Fibroblast of villous mesenchyme (primary cell): ENCODE measurements around the gene CREG2. TPM values are rescaled to one million over a fixed set of nuclear protein-coding genes. Genes with fewer than 3 reads are reported as not detected.

Source experiments
- DNase-seq: peaks from one replicate; pipeline ENCODE4 v3.0.0-alpha.2; 2010; ENCODE audit warnings: low read depth
- H3K4me3 ChIP-seq: 2 replicates; pipeline ENCODE4 v1.5.1; 2011; ENCODE audit warnings: low read depth, mild to moderate bottlenecking, low read length
- total RNA-seq: library from RNA; depleted of rRNA; stranded (reverse); fragments of >200 nt; gene quantifications from 2 replicates; pipeline ENCODE4 v1.2.3, GENCODE V29; 2012
- TF ChIP-seq, protein P1 (sequence below): IDR thresholded peaks from 2 replicates; pipeline ENCODE4 v1.5.1; 2012; ENCODE audit warnings: low read depth, mild to moderate bottlenecking, low read length; ENCODE audit not compliant: insufficient read depth

CREG2 gene
- total RNA-seq, 1 donor = not detected

GRCh38 chr2:101429453-101429852, 42.1 kb upstream of the CREG2 start:
- DNase-seq = no peak
- TF ChIP-seq, protein P1, sequence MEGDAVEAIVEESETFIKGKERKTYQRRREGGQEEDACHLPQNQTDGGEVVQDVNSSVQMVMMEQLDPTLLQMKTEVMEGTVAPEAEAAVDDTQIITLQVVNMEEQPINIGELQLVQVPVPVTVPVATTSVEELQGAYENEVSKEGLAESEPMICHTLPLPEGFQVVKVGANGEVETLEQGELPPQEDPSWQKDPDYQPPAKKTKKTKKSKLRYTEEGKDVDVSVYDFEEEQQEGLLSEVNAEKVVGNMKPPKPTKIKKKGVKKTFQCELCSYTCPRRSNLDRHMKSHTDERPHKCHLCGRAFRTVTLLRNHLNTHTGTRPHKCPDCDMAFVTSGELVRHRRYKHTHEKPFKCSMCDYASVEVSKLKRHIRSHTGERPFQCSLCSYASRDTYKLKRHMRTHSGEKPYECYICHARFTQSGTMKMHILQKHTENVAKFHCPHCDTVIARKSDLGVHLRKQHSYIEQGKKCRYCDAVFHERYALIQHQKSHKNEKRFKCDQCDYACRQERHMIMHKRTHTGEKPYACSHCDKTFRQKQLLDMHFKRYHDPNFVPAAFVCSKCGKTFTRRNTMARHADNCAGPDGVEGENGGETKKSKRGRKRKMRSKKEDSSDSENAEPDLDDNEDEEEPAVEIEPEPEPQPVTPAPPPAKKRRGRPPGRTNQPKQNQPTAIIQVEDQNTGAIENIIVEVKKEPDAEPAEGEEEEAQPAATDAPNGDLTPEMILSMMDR = no peak
- no peak overlapping the region for H3K4me3 ChIP-seq

DNA sequence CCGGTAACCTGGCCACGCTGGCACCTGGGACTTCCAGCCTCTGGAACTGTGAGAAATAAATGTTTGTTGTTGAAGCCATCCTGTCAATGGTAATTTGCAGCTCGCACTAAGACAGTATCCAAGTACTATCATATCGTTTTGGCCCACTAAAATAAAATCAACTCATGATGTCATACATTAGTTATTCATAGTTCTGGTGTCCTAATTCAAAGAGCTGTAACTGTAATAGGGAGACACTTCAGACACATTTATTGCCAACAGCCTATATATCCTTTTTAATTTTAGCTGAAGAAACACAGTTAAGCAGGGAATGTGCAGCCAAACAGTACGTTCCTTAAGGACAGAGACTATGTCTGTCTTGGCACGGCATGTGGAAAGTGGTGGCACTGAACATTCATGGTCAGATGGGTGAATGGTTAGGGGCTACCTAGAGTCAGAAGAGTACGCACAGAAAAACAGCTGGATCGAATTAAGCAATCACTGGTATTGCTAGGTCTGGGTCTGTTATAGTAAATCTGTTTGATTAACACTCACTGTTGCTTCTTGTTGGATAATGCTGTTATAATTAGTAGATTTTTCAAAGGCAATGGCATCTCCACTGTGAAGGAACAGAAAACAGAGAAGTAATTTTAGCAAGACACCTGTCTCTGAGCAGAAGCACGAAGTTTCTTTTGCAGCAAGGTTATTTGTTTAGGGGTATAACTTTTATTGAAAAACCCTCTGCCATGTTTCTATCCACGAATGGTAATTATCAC, 41.3 kb upstream of the CREG2 start:
- no peak overlapping the region for H3K4me3 ChIP-seq
- TF ChIP-seq, protein P1 = no peak
- DNase-seq = no peak

DNA sequence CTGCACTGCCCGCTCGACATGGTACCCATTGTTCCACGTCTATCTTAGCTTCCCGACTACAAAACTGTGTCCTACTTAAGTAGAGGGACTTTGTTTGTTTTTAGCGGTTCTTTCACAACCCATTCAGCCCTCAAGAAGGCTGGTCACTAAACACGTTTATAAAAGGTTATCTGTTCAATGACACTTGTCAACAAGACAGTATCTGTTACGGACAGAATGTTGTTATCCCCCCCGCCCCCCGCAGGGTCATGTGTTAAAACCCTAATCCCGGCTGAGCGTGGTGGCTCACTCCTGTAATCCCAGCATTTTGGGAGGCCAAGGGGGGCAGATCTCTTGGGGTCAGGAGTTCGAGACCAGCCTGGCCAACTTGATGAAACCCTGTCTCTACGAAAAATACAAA, 40.4 kb upstream of the CREG2 start:
- TF ChIP-seq, protein P1 = no peak
- no peak for DNase-seq
- H3K4me3 ChIP-seq = no peak overlapping the region

GRCh38 chr2:101427240-101427639, 39.9 kb upstream of the CREG2 start:
- TF ChIP-seq, protein P1 = no peak
- DNase-seq = no peak
- no peak overlapping the region for H3K4me3 ChIP-seq

DNA sequence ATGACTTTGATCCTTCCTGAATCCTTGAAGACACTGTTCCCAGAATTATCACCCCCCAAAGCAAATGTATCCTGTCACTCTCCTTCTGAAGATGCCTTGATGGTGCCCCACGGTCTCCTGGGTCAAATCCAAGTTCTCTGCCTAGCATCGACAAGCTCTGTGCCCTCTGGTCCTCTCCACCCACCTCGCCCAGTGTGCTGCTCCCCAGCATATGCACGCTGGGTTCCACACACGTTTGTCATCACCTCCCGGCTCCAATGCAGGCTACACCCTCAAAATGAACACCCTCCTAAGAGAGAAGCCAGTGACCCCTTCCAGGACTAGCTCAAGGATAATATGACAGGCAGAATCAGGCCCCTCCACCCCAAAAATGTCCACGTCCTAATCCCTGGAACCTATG, 39.5 kb upstream of the CREG2 start:
- no peak for DNase-seq
- TF ChIP-seq, protein P1 = no peak
- no peak overlapping the region for H3K4me3 ChIP-seq

- TF ChIP-seq, protein P1 = no peak
- peak; percentile 44 for DNase-seq
- no peak overlapping the region for H3K4me3 ChIP-seq
Observed at GRCh38 chr2:101420623-101421022, 33.3 kb upstream of the CREG2 start.
